GM12865 (cell line): ENCODE results near the gene NAA25.

Experiments
- DNase-seq: peaks from one replicate; pipeline ENCODE4 v3.0.0; 2010; ENCODE audit warnings: low read depth
- H3K4me3 ChIP-seq: 2 replicates; pipeline ENCODE4 v1.5.1; 2011; ENCODE audit warnings: mild to moderate bottlenecking, low read depth, low read length, control low read depth
- CTCF ChIP-seq: IDR thresholded peaks from 2 replicates; pipeline ENCODE4 v1.5.1; 2011; ENCODE audit warnings: low read length, control low read depth, low read depth, inconsistent platforms; ENCODE audit not compliant: insufficient read depth; ENCODE audit errors: missing control alignments

NAA25 gene

GRCh38 chr12:112108202-112109079 lies at the start of gene NAA25:
NAA25 (minus strand) TSS chr12:112108783; CDS start chr12:112108773, 10 bp downstream.
- H3K4me3 ChIP-seq = peak within 1 kb of the TSS; percentile 75
- no peak for TF ChIP-seq CTCF
- DNase-seq = peak; percentile 93

- no peak for DNase-seq
Observed at GRCh38 chr12:112153893-112154219, 45.3 kb upstream of the NAA25 start.

GRCh38 chr12:112153181-112153892 lies 44.8 kb upstream of the NAA25 start:
- TF ChIP-seq CTCF = no peak
- no peak overlapping the region for H3K4me3 ChIP-seq
- DNase-seq = no peak

More at GRCh38 chr12:112153893-112154219, 45.3 kb upstream of the NAA25 start:
- no peak overlapping the region for H3K4me3 ChIP-seq
- TF ChIP-seq CTCF = no peak

- H3K4me3 ChIP-seq = no peak overlapping the region
- TF ChIP-seq CTCF = no peak
- DNase-seq = no peak
Observed at GRCh38 chr12:112151766-112152541, 43.4 kb upstream of the NAA25 start.

- TF ChIP-seq CTCF = no peak
- DNase-seq = peak; percentile 54
- no peak overlapping the region for H3K4me3 ChIP-seq
Observed at GRCh38 chr12:112149596-112149995, 41.0 kb upstream of the NAA25 start.

- TF ChIP-seq CTCF = no peak
- DNase-seq = no peak
- no peak overlapping the region for H3K4me3 ChIP-seq
Observed at GRCh38 chr12:112148031-112148513, 39.5 kb upstream of the NAA25 start.
